Activated T-helper 17 cell treated with anti-CD3 and anti-CD28 coated beads, Interleukin-2, amount 50 U/mL, for 72 hours (primary cell): ENCODE data around the gene SAP25. TPM values are rescaled to one million over a fixed set of nuclear protein-coding genes. Genes with fewer than 3 reads are reported as not detected.
A peak's percentile ranks its signal among the peaks of the same experiment; 100 is the strongest.
"Not testable (repeated sequence)": the region's sequence is repeated elsewhere in the genome, so short reads cannot be mapped to it uniquely, and the experiment has no call there.

Source experiments
- ATAC-seq: fragments of 150-1000 bp; cut with Tn5 transposase; replicated peaks from 2 replicates; pipeline ENCODE4 v1.10.0; 2021; ENCODE audit warnings: mild to moderate bottlenecking, moderate library complexity
- H3K27ac Mint-ChIP-seq: one replicate; pipeline ENCODE4 v1.8.0; 2022; ENCODE audit warnings: mixed read lengths
- H3K27me3 Mint-ChIP-seq: one replicate; pipeline ENCODE4 v1.8.0; 2022; ENCODE audit warnings: mixed read lengths
- H3K36me3 Mint-ChIP-seq: one replicate; pipeline ENCODE4 v1.8.0; 2022; ENCODE audit warnings: low read depth, mild to moderate bottlenecking, mixed read lengths
- H3K4me1 Mint-ChIP-seq: one replicate; pipeline ENCODE4 v1.8.0; 2022; ENCODE audit warnings: mixed read lengths
- H3K4me3 Mint-ChIP-seq: one replicate; pipeline ENCODE4 v1.8.0; 2022; ENCODE audit warnings: mild to moderate bottlenecking, mixed read lengths
- H3K9me3 Mint-ChIP-seq: one replicate; pipeline ENCODE4 v1.8.0; 2022; ENCODE audit warnings: mixed read lengths
- total RNA-seq, 2 donors: library from RNA; stranded (reverse); gene quantifications; one replicate each; pipeline ENCODE4 v1.2.3, GENCODE V29; 2022

Gene SAP25
- total RNA-seq, 2 donors from 2014 or later: 7.6 to 12.9 TPM

GRCh38 chr7:100565133-100565571 lies 8.5 kb downstream of the SAP25 start:
- peaks cover 15% of the 10 kb centered on the region for H3K4me1 Mint-ChIP-seq
- no peaks in the 10 kb centered on the region for H3K27me3 Mint-ChIP-seq
- no peaks in the 10 kb centered on the region for H3K9me3 Mint-ChIP-seq
- peaks cover 58% of the 10 kb centered on the region for H3K36me3 Mint-ChIP-seq
- peak overlapping the region; percentile 75 for H3K27ac Mint-ChIP-seq
- no peak for ATAC-seq
- H3K4me3 Mint-ChIP-seq: no peak overlapping the region

DNA sequence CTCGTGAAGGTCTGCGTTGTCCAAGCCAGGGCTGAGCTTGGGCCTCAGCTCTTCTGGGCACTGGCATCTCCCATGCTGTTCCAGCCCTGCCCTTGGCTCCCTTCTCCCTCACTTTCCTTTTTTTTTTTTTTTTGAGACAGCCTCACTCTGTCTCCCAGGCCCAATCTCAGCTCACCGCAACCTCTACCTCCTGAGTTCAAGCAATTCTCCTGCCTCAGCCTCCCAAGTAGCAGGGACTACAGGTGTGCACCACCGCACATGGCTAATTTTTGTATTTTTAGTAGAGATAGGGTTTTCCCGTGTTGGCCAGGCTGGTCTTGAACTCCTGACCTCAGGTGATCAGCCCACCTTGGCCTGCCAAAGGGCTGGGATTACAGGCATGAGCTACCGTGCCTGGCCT lies 9.3 kb downstream of the SAP25 start:
- H3K9me3 Mint-ChIP-seq, H3K27me3 Mint-ChIP-seq, H3K4me3 Mint-ChIP-seq, ATAC-seq: not testable (repeated sequence)
- Mint-ChIP-seq H3K4me1 (peaks cover 14% of the 10 kb centered on the region), H3K27ac (peak overlapping the region; percentile 75), H3K36me3 (peaks cover 65% of the 10 kb centered on the region)

DNA sequence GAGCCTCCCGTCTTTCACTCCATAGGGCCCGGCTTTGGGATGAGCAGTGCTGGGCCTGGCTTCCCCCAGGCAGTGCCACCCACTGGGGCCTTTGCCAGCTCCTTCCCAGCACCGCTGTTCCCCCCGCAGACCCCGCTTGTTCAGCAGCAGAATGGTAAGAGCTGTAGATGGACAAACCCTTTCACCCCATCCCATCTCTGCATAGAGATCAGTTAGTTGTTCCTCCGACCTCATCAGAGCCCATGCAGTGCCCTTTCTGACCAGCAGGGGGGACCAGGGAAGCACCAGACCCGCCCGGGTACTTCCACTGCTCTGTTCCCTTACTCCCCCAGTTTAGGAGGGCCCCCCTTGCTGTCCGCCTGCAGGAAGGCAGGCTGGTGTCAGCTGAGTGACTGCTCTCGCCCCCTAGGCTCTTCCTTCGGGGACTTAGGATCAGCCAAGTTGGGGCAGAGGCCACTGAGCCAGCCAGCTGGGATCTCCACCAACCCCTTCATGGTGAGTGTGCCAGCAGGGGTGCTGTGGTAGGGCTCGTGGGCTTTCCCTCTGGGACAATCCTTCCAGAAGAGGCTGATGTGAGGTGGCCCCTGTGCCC lies 9.8 kb downstream of the SAP25 start:
- H3K4me1 Mint-ChIP-seq: peaks cover 9% of the 10 kb centered on the region
- H3K27ac Mint-ChIP-seq: peak overlapping the region; percentile 75
- H3K9me3 Mint-ChIP-seq: no peaks in the 10 kb centered on the region
- peak; percentile 64 for ATAC-seq
- no peaks in the 10 kb centered on the region for H3K27me3 Mint-ChIP-seq
- H3K36me3 Mint-ChIP-seq: peaks cover 70% of the 10 kb centered on the region
- no peak overlapping the region for H3K4me3 Mint-ChIP-seq

DNA sequence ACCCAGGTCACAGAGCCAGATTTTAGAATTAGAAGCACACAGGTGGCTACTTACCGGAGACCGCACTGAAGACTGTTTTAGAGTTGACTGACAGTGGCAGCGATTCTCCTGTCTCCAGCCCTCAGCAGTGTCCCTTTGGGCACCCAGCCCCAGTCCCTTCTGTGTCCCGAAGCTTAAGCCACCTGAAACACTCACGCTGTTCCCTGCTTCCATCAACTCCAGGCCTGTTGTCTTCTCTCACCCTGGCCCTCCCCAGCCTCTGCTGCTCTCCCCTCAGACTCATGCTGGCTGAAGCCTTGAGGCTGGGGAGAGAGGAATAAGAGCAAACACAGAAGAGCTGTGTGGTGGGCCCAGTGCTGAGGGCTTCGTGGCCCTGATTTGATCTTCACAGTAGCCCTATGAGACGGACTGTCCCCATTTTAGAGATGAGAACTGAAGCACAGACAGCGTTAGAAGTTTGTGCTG lies 10.6 kb downstream of the SAP25 start:
- peaks cover 5% of the 10 kb centered on the region for H3K4me1 Mint-ChIP-seq
- H3K36me3 Mint-ChIP-seq: peaks cover 78% of the 10 kb centered on the region
- ATAC-seq: no peak
- no peaks in the 10 kb centered on the region for H3K27me3 Mint-ChIP-seq
- no peak overlapping the region for H3K4me3 Mint-ChIP-seq
- H3K9me3 Mint-ChIP-seq: no peaks in the 10 kb centered on the region
- no peak overlapping the region for H3K27ac Mint-ChIP-seq

- Mint-ChIP-seq H3K9me3 (no peaks in the 10 kb centered on the region), H3K36me3 (peaks cover 85% of the 10 kb centered on the region), H3K27ac (no peak overlapping the region), H3K4me3 (no peak overlapping the region), H3K27me3 (no peaks in the 10 kb centered on the region), H3K4me1 (peaks cover 5% of the 10 kb centered on the region)
- no peak for ATAC-seq
These were observed 11.3 kb downstream of the SAP25 start for GRCh38 chr7:100562195-100563099.

DNA sequence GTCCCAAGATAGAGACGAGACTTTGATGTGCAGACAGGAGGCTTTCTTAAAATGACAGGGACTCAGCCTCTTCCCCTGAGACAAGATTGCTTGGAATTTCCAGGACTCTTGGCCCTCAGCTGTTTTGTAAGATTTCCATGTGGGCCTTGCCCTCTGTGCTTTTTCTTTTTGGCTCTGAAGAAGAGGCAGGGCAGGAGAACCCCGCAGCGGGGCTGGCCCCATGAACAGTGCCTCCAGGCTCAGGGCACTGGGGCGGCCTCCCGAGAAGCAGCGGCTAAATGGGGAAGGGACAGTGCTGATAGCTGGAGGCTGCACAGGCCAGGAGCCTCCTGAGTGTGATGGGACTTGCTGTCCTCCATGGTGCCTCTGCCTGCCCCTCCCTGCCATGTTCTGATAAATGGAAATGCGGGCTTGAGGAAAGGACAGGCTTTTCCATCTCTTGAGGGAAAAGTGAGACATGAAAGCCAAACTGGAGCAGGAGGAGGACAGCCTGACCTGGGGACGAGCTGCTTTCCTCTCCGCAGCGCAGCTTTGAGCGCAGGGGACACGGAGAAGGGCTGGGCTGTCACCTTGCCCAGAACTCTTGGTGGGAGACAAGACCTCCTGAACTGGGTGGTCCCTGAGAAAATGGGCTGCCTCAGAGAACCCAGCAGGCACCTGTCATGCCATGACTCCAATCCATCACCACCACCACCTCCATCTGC lies 12.1 kb downstream of the SAP25 start:
- Mint-ChIP-seq H3K27me3 (no peaks in the 10 kb centered on the region), H3K4me3 (no peak overlapping the region), H3K36me3 (peaks cover 93% of the 10 kb centered on the region), H3K4me1 (peaks cover 5% of the 10 kb centered on the region), H3K27ac (no peak overlapping the region), H3K9me3 (no peaks in the 10 kb centered on the region)
- ATAC-seq: no peak

GRCh38 chr7:100559127-100559526 lies 14.6 kb downstream of the SAP25 start:
- Mint-ChIP-seq H3K4me3 (no peak overlapping the region), H3K4me1 (peaks cover 10% of the 10 kb centered on the region), H3K9me3 (no peaks in the 10 kb centered on the region), H3K27ac (no peak overlapping the region), H3K36me3 (peaks cover 99% of the 10 kb centered on the region), H3K27me3 (no peaks in the 10 kb centered on the region)
- no peak for ATAC-seq

DNA sequence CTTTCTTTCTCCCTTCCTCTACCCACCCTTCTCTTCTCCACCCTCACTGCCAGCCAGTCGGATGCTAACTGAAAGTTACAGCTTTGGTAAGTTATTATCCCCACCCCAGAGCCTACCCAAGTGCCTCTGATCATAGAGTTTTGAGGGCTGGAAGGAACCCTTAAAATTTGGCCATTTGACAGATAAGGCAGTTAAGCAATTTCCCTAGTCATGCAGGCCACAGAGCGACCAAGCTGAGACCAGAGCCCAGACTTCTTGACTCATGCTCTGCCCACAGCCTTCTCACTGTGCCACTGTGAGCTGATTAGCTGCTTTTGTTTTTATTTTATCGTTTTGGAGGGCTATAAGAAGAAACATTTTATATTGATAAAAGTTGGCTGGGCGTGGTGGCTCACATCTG lies 17.2 kb downstream of the SAP25 start:
- Mint-ChIP-seq H3K4me1 (peaks cover 15% of the 10 kb centered on the region), H3K27me3 (no peaks in the 10 kb centered on the region), H3K27ac (peak overlapping the region; percentile 82), H3K4me3 (no peak overlapping the region), H3K9me3 (no peaks in the 10 kb centered on the region), H3K36me3 (peaks cover 96% of the 10 kb centered on the region)
- ATAC-seq: no peak

DNA sequence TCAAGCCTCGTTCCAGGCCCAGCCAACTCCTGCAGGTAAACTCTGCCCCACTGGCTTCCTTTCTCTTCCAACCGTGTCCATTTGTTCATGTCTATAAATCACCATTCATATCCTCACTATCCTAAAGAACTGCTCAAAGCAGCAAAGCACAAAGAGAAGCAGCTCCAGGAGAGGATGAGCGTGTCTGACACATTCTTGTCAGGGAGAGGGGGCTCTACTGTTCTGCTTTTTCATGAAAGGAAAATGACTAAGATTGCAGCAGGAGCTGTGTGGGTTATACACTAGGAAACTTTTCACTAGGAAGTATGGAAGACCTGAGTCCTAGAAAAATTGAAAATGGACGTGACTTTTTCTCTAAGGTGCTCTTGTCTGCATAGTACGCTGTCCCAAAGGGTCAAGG lies 18.0 kb downstream of the SAP25 start:
- H3K27ac Mint-ChIP-seq: peak overlapping the region; percentile 82
- no peaks in the 10 kb centered on the region for H3K9me3 Mint-ChIP-seq

DNA sequence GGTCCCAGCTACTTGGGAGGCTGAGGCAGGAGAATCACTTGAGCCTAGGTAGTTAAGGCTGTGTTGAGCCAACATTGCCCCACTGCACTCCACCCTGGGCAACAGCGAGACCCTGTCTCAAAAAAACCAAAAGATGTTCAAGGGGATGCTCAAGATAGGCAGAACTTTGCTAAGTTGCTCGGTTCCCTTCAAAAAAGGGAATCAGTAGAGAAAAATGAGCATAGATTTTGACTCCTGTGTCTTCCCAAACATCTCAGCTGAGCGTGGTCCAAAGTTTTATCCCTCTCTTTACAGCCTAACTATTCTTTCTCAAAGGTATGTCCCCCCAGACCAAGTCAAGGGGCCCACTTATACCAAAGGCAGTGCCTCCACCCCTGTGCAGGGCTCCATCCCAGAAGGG lies 20.7 kb downstream of the SAP25 start:
- Mint-ChIP-seq H3K9me3 (no peaks in the 10 kb centered on the region), H3K27ac (peak overlapping the region; percentile 40), H3K36me3 (peaks cover 96% of the 10 kb centered on the region), H3K4me3 (no peak overlapping the region), H3K4me1 (peaks cover 32% of the 10 kb centered on the region), H3K27me3 (no peaks in the 10 kb centered on the region)
- no peak for ATAC-seq

More for the DNA sequence above, 18.0 kb downstream of the SAP25 start:
- H3K4me1 Mint-ChIP-seq: peaks cover 15% of the 10 kb centered on the region
- no peaks in the 10 kb centered on the region for H3K27me3 Mint-ChIP-seq
- H3K4me3 Mint-ChIP-seq: no peak overlapping the region
- peaks cover 96% of the 10 kb centered on the region for H3K36me3 Mint-ChIP-seq
- no peak for ATAC-seq

- Mint-ChIP-seq H3K27ac (peak overlapping the region; percentile 53), H3K4me1 (peaks cover 36% of the 10 kb centered on the region), H3K27me3 (no peaks in the 10 kb centered on the region), H3K9me3 (no peaks in the 10 kb centered on the region), H3K4me3 (no peak overlapping the region), H3K36me3 (peaks cover 96% of the 10 kb centered on the region)
- ATAC-seq: no peak
These were observed 21.2 kb downstream of the SAP25 start for GRCh38 chr7:100552532-100552931.

DNA sequence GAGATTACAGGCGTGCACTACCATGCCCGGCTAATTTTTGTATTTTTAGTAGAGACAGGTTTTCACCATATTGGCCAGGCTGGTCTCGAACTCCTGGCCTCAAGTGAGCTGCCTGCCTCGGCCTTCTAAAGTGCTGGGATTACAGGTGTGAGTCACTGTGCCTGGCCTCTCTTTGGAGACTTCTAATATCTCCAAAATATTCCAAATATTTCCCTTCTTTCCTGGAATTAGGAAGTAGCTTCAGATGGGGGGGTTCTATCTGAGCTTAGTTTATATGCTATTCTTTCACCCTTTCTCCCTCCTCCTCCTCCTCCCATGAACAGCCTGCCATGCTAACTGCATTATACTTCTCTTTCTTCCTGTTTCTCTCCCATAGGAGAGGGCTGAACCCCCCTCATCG lies 25.3 kb downstream of the SAP25 start:
- H3K4me3 Mint-ChIP-seq: peak overlapping the region; percentile 74
- peak overlapping the region; percentile 96 for H3K27ac Mint-ChIP-seq
- peaks cover 94% of the 10 kb centered on the region for H3K36me3 Mint-ChIP-seq
- not testable (repeated sequence) for H3K9me3 Mint-ChIP-seq, ATAC-seq, H3K27me3 Mint-ChIP-seq
- peaks cover 66% of the 10 kb centered on the region for H3K4me1 Mint-ChIP-seq

DNA sequence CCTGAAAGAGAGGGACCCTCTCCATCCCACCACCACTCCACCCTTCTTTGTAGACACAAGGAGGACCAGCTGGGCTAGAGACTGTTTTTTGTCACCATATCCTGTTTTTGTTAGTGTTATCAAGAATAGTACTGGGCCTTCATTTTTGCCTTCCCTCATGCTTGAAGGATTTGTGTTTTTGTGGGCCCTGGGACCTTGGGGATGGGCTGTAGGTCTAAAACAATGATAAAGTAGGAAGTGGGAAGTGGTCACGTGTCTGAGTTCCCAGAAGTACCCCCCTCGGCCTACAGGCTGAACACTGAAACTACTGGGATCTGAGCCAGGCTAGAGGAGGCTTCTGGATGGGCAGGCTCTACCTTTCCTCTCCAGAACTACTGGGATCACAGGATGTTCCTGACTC lies 25.8 kb downstream of the SAP25 start:
- H3K4me3 Mint-ChIP-seq: peak overlapping the region; percentile 74
- peaks cover 67% of the 10 kb centered on the region for H3K4me1 Mint-ChIP-seq
- ATAC-seq: no peak
- H3K27me3 Mint-ChIP-seq: no peaks in the 10 kb centered on the region
- peak overlapping the region; percentile 96 for H3K27ac Mint-ChIP-seq
- no peaks in the 10 kb centered on the region for H3K9me3 Mint-ChIP-seq
- H3K36me3 Mint-ChIP-seq: peaks cover 92% of the 10 kb centered on the region

GRCh38 chr7:100546926-100547800 lies 26.5 kb downstream of the SAP25 start:
- Mint-ChIP-seq H3K27ac (peak overlapping the region; percentile 96), H3K4me1 (peaks cover 69% of the 10 kb centered on the region), H3K36me3 (peaks cover 91% of the 10 kb centered on the region), H3K4me3 (peak overlapping the region; percentile 74), H3K27me3 (no peaks in the 10 kb centered on the region), H3K9me3 (no peaks in the 10 kb centered on the region)
- no peak for ATAC-seq
